ENCODE measurements around the gene BRD1. TPM values are rescaled to one million over a fixed set of nuclear protein-coding genes. Genes with fewer than 3 reads are reported as not detected.

BRD1 gene
- total RNA-seq, 1 donor: 29.8 TPM

DNA sequence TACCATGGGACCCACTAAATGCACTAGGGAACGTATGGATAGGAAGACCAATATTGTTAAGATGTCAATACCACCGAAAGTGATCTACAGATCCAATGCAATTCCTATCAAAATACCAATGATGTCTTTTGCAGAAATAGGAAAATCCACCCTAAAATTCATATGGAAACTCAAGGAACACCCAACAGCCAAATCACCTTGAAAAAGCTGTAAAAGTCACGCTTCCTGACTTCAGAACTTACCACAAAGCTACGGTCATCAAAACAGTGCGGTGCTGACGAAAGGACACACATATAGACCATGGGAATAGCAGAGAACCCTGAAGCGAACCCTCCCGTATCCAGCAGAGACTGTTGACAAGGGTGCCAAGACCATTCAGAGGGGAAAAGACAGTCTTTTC is 20.5 kb downstream of the BRD1 start:
- DNase-seq (ENCODE audit: low read depth): no peak
- no peak overlapping the region for H3K4me3 ChIP-seq (ENCODE audit: low read depth, low read length)
- TF ChIP-seq, protein P1, sequence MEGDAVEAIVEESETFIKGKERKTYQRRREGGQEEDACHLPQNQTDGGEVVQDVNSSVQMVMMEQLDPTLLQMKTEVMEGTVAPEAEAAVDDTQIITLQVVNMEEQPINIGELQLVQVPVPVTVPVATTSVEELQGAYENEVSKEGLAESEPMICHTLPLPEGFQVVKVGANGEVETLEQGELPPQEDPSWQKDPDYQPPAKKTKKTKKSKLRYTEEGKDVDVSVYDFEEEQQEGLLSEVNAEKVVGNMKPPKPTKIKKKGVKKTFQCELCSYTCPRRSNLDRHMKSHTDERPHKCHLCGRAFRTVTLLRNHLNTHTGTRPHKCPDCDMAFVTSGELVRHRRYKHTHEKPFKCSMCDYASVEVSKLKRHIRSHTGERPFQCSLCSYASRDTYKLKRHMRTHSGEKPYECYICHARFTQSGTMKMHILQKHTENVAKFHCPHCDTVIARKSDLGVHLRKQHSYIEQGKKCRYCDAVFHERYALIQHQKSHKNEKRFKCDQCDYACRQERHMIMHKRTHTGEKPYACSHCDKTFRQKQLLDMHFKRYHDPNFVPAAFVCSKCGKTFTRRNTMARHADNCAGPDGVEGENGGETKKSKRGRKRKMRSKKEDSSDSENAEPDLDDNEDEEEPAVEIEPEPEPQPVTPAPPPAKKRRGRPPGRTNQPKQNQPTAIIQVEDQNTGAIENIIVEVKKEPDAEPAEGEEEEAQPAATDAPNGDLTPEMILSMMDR (IDR thresholded peaks at IDR 0.05; ENCODE audit: insufficient read depth, low read depth, low read length): no peak

DNA sequence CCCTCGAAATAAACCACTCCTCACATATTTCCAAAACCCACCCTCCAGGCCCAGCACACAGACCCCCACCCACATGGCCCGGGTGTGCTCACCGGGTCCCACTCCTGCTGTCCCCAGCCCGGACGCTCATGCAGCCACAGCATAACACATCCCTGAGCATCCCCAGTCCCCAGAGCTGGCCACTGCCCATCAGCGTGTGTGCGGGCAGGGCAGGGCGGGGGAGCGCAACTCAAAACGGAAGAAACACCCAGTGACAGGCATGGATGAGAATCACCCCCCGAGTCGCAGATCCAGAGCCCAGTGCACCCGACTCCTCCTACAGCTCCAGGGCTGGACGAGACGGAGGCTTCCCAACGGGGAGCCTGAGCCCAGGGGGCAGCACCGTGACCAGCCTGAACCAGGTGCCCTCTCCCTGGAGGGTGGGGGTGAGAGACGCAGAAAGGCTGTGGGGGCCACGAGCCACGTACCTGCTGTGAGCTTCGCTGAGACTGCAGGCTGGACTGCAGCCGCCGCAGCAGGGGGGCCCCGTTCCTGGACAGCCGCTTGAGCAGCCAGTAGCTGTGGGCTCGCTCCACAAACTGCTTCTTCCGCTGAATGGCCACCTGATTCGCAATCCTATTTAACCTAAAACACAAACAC is 23.8 kb downstream of the BRD1 start:
- TF ChIP-seq, protein P1 (IDR thresholded peaks at IDR 0.05; ENCODE audit: insufficient read depth, low read depth, low read length): no peak
- H3K4me3 ChIP-seq (ENCODE audit: low read depth, low read length): no peak overlapping the region
- DNase-seq (ENCODE audit: low read depth): no peak

DNA sequence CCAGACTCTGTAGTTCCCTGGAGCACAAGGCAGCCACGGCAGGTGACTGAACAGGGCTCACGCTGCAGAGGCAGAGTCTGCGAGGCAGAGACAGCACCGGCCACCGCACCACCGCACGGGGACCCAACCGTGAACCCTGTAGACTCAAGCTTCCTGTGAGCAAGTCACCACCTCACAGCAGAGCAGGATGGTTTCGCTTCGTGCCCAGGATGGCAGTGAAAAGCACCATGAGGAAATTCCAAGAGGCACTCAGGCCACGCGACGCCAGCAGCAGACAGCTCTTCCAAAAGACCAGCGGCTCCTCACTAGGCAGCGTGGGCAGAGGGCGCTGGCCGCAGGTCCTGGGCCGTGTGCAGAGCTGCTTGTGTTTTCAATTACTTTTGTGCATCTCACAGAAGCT is 24.5 kb downstream of the BRD1 start:
- DNase-seq (ENCODE audit: low read depth): no peak
- no peak overlapping the region for H3K4me3 ChIP-seq (ENCODE audit: low read depth, low read length)
- TF ChIP-seq, protein P1 (IDR thresholded peaks at IDR 0.05; ENCODE audit: insufficient read depth, low read depth, low read length): no peak

DNA sequence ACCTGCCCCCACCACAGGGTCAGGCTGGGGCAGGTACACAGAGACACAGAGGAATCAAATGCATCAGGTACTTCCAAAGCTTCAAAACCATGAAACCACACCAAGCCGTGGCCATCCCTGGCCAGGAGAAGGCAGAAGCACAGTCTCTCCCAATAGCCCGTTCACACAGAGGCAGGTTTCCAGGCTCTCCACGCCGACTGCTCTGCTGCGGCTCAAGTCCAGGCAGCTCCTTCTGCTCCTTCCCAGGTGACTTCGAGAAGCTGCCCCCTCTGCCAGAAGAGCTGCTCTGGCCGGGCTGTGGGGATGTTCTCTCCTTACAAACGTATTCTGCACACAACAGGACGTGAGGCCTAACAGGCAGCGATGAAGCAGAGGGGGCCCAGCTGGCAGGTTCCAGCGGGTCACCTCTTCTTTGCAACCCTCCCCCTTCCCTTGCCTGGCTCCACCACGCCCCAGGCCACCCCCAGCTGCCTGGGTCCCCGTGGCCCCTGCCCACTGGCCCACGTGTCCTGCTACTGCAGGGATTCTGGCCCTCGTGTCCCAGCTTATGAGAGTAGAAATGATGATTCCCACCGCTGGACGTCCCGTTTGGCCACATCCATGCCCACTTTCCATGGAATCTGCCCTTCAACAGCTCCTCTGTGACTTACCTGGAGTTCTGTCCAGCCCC is 26.1 kb downstream of the BRD1 start:
- DNase-seq (ENCODE audit: low read depth): no peak
- no peak overlapping the region for H3K4me3 ChIP-seq (ENCODE audit: low read depth, low read length)
- TF ChIP-seq, protein P1 (IDR thresholded peaks at IDR 0.05; ENCODE audit: insufficient read depth, low read depth, low read length): no peak

DNA sequence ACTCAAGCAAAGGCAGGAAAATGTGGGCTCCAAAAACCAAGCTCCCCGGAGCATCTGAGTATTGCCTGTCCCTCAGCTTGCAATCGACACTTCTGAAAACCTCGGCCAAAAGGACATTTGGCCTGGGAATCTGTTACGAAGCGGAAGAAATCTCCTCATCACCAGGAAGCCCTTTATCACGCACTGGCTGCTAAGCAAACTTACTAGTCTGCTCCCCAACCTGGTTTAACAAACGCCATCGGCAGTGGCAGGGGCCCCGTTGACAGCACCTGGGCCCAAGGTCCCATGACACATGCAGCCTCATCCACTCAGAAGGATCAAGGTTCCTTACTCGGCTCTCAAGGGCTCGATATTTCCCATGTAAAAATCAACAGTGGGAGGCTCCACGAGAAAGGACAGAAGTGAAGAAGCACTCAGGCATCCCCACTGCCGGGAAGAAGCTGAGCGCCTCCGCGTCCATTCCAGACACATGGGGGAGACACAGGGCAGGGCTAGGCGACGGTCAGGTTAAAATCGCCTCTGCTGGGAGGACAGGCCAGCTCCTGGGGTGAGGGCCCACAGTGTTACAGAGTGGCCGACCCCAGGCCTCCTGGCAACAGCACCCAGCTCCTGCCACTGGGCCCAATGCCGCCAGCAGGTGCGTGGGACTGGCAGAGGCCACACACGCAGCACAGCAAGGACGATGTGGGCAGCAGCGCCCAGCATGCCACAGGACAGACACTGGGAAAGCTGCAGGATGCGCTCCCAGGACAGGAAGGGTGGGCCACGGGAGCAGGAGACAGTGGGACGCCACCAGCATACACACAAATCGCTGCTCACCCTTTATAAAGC is 27.1 kb downstream of the BRD1 start:
- TF ChIP-seq, protein P1 (IDR thresholded peaks at IDR 0.05; ENCODE audit: insufficient read depth, low read depth, low read length): no peak
- no peak overlapping the region for H3K4me3 ChIP-seq (ENCODE audit: low read depth, low read length)
- no peak for DNase-seq (ENCODE audit: low read depth)

DNA sequence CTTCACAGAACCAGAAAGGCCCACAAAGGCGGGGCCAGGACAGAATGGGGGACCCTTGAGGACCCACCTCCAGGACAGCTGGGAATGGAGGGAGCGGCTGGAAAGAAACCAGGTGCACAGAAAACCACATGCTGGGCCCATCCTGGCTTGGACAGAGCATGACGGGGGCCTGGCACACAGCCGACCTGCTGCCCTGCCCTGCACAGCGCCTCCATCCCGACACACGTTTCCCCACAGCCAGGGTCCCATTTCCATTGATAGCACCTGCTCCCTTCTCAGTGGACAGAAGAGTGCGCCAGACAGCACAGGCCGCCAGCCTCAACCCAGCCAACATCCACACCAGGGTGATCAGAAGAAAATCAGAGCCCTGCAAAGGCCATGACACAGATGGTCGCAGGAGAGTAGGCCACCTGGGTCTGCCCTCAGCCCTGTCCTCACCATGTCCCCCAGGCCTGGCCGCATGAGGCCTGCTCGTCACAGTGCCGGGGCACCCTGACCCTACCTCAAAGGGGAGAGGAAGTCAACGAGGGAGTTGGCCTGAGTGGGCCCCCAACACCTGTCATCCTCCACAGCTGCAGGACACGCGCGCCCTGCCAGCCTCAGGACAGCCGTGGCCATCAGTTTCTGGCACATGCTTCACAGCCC is 28.1 kb downstream of the BRD1 start:
- H3K4me3 ChIP-seq (ENCODE audit: low read depth, low read length): no peak overlapping the region
- DNase-seq (ENCODE audit: low read depth): no peak
- TF ChIP-seq, protein P1 (IDR thresholded peaks at IDR 0.05; ENCODE audit: insufficient read depth, low read depth, low read length): no peak
